ENCODE measurements around the gene CREB5.

CREB5 gene

GRCh38 chr7:28674359-28674782 is 262.1 kb downstream of the CREB5 start:
- DNase-seq (ENCODE audit: low read depth in 2 of 2, low spot score in 1 of 2): no peak

DNA sequence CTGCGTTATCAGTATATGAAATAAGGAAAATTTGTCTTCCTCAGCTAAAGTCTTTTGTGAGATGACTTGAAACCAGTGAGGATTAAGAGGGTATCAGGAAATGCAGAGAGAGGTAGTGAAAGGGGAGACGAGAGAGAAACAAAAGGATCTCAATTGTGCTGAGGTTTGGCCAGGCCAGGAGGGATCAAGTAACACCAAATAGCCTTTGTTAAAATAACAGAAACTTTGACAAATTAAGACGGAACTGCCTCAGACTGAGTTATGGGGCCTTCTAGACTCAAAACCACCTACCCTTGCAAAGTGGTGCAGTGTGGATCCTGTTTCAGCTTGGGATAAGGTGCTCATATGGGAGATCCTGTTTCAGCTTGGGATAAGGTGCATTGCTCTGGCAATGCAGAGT is 263.1 kb downstream of the CREB5 start:
- no peak for DNase-seq (ENCODE audit: low read depth in 2 of 2, low spot score in 1 of 2)

DNA sequence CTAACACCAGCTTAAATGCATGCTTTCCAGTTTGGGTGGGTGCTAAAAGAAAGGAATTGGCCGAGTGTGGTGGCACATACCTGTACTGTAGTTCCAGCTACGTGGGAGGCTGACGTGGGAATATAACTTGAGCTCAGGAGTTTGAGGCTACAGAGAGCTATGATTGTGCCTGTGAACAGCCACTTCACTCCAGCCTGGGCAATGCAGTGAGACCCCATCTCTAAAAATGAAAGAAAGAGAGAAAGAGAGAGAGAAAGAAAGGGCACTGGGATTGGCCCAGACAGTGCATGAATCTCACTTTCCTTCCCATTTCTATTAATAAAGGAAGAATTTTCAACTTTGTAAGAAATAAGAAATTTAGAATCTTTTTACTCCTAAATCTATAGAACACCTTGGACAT is 265.4 kb downstream of the CREB5 start:
- no peak for DNase-seq (ENCODE audit: low read depth in 2 of 2, low spot score in 1 of 2)

GRCh38 chr7:28678431-28678965 is 266.2 kb downstream of the CREB5 start:
- no peak for DNase-seq (ENCODE audit: low read depth in 2 of 2, low spot score in 1 of 2)

- DNase-seq (ENCODE audit: low read depth in 2 of 2, low spot score in 1 of 2): no peak
Measured at GRCh38 chr7:28681693-28682310, 269.5 kb downstream of the CREB5 start.

DNA sequence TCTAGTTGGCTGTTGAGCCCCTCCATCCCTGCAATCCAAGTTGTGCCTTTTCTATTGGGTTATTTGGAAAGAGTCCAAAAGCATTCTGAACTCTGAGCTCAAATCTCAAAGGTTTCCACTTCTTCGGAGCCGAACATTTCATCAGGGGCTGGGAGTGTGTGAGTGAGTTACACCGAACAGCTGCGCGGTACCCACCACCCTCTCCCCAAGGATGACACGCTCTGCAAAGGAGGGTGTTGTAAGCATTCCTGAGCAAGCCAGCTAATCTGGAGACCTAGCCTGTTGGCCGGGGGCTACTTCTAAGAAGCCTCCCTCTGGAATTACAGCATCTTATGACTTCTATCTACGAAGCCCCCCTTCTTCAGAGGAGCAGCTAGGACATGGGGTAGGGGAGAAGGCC is 270.5 kb downstream of the CREB5 start:
- DNase-seq (ENCODE audit: low read depth in 2 of 2, low spot score in 1 of 2): no peak

- no peak for DNase-seq (ENCODE audit: low read depth in 2 of 2, low spot score in 1 of 2)
Measured at GRCh38 chr7:28684650-28685241, 272.4 kb downstream of the CREB5 start.

- DNase-seq (ENCODE audit: low read depth in 2 of 2, low spot score in 1 of 2): no peak
Measured at GRCh38 chr7:28685242-28685643, 272.9 kb downstream of the CREB5 start.

GRCh38 chr7:28685644-28686417 is 273.5 kb downstream of the CREB5 start:
- no peak for DNase-seq (ENCODE audit: low read depth in 2 of 2, low spot score in 1 of 2)

DNA sequence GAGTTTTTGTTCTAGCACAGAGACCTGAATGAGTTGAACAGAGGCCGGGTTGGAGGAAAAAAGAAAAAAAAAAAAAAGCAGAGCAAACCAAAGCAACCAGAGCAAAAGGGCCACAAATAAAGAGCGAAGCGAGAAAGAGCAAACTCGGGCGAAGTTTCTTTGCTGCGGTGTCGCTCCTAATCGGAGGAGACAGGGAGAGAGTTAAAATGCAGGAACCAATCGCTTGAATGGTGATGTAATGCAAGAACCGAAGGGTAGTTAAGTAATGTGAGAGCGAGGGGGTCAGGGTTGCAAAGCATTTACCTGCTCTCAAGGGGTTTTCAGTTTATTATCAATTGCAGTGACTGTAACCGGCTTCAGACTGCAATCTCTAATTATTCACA is 274.1 kb downstream of the CREB5 start:
- DNase-seq (ENCODE audit: low read depth in 2 of 2, low spot score in 1 of 2): no peak

GRCh38 chr7:28687537-28687936 is 275.2 kb downstream of the CREB5 start:
- no peak for DNase-seq (ENCODE audit: low read depth in 2 of 2, low spot score in 1 of 2)

GRCh38 chr7:28688174-28688573 is 275.9 kb downstream of the CREB5 start:
- DNase-seq (ENCODE audit: low read depth in 2 of 2, low spot score in 1 of 2): no peak

DNA sequence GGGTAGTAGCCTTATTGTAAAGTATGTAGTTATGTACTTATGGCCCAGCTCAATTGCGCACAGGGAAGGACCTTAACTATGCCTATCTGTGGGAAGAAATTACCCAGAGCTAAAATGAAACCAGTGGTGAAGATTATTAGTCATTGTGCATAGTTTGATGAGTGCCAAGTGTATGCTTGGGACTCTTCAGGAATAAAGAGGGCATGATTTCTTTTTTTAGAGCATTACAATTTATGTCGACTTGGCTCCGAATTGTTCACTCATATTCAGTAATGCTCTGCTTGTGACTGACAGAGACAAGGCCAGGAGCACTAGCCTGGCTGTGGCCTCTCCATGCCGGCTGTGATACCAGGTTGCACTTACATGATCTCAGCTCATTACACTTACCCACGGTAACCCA is 276.3 kb downstream of the CREB5 start:
- DNase-seq (ENCODE audit: low read depth in 2 of 2, low spot score in 1 of 2): no peak

GRCh38 chr7:28695300-28696295 is 283.3 kb downstream of the CREB5 start:
- DNase-seq (ENCODE audit: low read depth in 2 of 2, low spot score in 1 of 2): no peak

- no peak for DNase-seq (ENCODE audit: low read depth in 2 of 2, low spot score in 1 of 2)
Measured at GRCh38 chr7:28697913-28698563, 285.7 kb downstream of the CREB5 start.

GRCh38 chr7:28698840-28699239 is 286.5 kb downstream of the CREB5 start:
- no peak for DNase-seq (ENCODE audit: low read depth in 2 of 2, low spot score in 1 of 2)

DNA sequence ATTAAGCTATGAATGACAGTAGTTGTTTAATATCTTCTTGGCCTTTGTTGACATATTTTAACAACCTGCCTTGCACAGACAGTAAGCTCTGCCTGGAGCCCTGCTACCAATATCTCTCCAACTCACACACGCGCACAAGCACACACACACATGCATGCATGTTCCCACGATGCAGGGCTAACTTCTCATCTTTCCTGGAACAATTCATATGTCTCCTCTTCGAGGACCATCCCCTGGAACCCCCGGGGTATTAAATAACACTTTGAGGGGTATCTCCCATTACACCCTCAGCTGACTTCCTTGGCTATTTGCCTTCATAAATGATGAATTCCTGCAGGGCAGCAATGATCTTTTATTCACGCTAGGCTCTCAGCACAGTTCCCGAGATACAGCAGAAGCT is 287.8 kb downstream of the CREB5 start:
- no peak for DNase-seq (ENCODE audit: low read depth in 2 of 2, low spot score in 1 of 2)

DNA sequence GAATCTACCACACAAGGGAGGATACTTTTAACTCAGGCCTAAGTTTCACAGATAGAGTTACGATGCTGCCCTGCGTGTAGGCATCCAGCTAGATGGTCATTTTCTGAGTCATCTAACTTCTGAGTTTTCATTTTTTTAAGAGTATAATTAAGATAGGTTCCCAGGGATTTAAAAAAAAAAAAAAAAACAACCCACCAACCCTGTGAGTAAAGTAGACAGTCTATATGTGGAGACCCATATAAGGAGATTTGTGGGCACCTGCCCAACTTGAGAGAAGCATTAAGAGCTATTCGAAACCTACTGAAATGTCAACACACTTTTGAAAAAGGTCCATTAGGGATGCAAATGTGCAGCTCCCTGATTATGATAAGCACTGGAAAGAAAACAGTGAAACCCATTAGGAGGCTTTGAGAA is 288.5 kb downstream of the CREB5 start:
- no peak for DNase-seq (ENCODE audit: low read depth in 2 of 2, low spot score in 1 of 2)

DNA sequence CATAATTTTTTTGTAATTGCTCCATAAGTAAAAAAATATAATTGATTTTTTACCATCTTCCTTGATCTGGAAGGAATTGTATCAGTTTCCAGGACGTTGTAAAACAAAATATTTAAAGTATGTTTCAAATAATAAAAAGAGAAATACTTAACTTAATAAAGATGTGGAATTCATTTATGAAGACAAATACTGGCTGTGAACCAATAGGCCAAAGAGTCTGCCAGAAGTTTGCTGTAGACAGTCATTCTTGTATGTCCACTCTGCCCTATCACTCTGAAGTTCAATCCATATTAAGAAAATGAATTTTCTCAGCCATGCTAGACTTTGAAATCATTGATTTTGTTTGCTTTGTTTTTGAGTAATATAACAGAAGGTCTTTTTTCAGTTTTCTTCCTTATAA is 289.4 kb downstream of the CREB5 start:
- DNase-seq (ENCODE audit: low read depth in 2 of 2, low spot score in 1 of 2): no peak

DNA sequence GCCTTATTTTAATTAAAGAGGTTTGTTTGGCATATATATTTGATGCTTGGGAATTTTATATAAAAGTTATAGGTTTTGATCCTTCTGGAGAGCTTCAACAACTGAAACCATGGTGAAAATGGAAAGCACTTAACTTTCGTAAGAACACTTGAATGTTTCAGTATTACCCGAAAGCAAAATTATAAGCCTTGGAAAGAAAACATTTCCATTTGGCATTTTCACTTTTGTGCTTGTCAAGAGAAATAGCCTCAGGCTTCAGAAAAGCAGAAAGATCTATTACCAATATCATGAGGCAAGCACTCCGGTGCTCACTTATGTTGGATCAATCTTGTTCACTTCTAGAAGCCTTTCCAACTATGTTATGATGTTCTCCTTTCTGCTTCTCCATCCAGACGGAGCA is 289.9 kb downstream of the CREB5 start:
- DNase-seq (ENCODE audit: low read depth in 2 of 2, low spot score in 1 of 2): no peak
